ENCODE results near the gene SLAMF8.
A peak's percentile ranks its signal among the peaks of the same experiment; 100 is the strongest.

Gene SLAMF8

DNA sequence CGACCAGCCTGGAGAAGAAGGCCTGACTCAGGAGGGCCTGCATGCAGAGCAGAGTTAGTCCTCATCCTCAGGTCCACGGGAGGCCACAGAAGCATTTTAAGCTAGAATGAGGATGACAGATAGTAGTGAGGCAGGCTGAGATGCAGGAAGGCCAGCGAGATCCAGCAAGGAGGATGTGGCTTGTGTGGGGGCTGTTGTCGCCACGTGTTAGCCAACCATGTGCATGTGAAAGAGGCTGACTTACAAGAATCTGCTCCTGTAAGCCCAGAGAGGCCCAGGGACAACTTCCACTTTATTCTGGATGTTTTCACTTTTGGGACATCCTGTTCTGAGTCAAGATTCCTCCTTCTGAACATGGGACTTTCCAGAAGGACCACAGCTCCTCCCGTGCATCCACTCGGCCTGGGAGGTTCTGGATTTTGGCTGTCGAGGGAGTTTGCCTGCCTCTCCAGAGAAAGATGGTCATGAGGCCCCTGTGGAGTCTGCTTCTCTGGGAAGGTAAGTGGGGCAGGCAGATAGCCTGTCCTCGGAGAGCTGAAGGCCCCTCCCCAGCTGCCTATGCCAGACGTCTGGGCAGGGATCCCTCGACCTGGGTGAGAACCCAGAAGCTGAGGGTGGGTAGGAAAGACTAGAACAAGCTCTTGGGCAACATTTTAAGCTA lies at the start of gene SLAMF8:
Gene SLAMF8 (plus strand): TSS at position 433 of the 661 bp plus-strand sequence. CDS start 26 bp downstream, at position 459.
- DNase-seq: peak; percentile 60

DNA sequence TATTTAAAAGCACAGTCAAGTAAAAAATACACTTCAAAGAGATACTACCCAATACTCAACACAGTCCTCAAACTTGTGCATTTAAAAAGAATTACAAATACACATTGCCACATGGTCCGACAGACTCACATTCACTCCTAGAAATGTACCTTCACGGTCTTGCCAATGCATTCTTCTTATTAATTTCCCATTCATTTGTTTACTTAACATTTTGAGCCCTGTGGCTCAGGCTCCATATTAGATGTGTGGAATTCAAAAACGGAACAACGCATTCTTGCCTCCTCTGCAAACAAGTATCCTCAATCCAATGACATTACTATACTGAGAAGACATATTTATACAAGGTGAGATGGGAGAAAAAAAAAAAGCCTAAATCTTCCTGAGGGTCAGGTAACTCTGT lies 48.4 kb upstream of the SLAMF8 start:
- DNase-seq: no peak

DNA sequence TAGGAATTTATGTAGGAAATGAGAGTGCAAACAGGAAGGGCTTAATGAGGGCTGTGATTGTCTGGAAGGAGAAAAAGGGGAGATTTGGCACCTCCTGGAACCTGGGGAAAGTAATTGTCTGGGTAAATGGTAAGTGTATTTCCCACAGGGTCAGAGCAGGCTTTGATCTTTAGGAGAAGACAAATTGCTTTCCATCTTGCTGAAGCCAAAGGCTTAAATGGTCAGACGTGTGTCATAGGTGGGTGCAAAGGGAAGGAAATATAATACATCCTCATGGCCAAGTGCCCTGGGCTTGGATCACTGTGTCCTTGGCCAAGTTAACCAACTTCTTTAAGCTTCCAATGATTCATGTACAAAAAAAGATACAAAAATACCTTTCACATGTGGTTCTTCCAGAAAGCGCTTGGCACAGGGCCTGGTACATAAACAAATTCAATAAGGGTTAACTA lies 47.2 kb upstream of the SLAMF8 start:
- no peak for DNase-seq

DNA sequence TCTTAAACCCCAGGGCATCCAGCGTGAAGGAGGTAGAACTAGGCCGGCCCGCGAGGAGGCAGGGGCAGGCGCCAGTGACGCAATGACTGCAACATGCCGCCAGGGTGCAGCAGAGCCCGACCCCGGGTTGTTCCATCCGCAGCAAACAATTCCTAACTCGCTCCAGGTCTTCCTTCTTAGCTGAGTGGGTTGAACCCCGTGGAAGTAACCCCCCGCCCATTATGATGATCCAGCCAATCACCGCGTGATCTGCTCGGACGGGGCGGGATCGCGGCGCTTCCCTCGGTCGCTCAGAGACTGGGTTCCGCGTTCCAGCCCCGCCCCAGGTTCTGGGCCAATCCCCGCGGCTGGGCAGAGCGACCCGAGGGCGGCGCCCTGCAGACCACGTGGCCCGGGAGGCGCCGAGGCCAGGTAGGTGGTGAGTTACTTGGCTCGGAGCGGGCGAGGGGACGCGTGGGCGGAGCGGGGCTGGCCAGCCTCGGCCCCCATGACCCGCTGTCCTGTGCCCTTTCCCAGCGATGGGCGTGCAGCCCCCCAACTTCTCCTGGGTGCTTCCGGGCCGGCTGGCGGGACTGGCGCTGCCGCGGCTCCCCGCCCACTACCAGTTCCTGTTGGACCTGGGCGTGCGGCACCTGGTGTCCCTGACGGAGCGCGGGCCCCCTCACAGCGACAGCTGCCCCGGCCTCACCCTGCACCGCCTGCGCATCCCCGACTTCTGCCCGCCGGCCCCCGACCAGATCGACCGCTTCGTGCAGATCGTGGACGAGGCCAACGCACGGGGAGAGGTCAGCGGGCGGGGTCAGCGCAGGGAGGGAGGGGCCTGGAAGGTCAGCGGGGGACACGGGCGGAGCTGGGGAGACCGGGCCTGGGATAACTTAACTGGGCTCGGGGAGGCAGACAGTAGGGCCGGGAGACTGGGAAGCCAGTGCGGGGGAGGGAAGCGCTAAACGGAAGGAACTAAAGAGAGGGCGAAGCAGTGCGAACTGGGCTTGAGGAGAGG lies 45.8 kb upstream of the SLAMF8 start, which contains the start of gene DUSP23:
Gene DUSP23 (plus strand): TSS at position 380 of the 1,000 bp plus-strand sequence. CDS start 139 bp downstream, at position 519.
- peak; percentile 98 for DNase-seq

DNA sequence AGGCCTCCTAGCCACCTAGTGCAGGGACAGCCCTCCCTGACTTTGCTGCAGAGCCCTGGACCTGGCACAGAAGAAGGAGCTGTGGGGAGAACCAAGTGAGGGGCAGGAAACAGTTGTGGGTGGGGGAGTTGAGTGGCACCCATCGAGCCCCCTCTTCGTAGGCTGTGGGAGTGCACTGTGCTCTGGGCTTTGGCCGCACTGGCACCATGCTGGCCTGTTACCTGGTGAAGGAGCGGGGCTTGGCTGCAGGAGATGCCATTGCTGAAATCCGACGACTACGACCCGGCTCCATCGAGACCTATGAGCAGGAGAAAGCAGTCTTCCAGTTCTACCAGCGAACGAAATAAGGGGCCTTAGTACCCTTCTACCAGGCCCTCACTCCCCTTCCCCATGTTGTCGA lies 44.7 kb upstream of the SLAMF8 start:
- DNase-seq: no peak

DNA sequence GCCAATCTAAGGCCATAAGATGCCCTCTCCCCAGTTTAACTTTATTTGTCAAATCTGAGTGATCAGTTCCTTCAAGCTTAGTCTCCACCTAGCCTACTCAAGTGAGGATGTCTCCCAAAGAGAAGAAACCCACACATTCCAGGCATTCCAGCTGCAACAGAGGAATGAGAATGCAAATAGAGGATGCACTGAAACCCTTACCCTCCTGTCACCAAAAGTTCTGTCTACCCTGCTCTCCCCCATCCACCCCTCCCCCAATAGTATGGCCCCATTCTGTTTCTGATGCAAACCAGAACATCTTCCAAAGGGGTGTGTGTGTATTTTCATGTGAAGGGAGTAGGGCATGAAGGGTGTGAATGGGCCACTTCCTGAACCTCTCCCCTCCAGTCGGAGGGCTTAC lies 42.9 kb upstream of the SLAMF8 start:
- no peak for DNase-seq

DNA sequence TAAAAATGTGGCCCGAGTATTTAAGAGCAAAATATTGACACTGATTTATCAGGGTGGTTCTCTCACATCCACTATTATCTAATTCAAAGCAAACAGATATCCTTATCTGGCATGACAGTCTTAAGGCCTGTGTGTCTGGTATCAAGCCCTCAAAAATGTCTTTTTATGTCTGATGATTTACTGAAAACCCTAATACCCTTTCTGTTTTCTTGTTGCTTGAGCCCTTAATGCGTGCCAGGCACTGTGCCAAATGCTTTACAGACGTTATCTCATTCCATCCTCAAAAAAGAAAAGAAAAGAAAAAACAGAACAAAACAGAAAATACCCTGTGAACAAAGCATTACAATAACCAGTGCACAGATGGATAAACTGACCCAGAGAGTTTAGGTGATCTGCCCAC lies 40.2 kb upstream of the SLAMF8 start:
- no peak for DNase-seq

DNA sequence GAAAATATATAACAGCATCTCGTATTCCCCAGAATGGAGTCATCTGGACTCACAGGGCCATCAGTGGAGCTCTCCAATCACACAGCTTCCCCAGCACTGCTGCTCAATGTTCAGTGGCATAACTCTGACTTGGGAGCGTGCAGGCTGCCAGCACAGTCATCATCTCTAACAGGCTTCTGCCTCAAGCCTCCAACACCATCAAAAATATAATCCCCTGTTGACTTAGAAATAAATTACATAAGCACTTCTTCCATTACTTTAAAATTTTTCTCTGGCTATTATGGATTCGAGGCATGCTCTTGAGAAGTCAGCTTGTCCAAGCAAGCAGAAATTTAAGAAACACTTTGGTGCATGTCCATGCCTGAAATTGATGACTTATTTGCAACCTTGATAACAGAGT lies 39.7 kb upstream of the SLAMF8 start:
- no peak for DNase-seq

DNA sequence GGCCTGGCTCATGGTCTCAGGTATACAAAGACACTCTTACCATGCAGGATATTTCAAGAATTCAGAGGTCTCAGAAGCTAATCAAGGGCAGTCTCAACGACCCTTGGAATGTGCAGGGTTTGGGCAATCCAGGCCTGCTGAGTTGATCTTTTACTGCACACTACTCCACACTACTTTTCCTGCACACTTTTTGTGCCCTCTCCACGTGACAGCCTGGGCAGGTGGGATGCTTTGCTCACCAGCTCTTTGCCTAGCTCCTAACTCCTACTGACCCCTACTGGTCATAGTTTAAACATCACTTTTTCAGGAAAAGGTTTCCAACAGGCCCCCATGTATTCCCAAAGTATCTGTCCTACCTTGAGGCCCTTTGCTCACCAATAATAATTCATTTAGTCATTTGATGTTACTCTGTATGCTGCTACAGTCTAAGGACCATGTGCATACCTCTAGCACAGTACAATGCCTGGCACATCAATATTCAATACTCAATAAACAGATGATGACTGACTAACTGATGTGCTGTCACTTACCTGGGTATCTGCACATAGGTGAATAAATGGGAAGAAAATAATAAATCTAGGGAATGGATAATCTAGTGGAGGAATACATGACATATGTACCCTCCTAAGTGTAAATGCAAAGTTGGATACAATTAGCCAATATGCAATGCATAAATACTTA lies 36.3 kb upstream of the SLAMF8 start:
- peak; percentile 44 for DNase-seq

DNA sequence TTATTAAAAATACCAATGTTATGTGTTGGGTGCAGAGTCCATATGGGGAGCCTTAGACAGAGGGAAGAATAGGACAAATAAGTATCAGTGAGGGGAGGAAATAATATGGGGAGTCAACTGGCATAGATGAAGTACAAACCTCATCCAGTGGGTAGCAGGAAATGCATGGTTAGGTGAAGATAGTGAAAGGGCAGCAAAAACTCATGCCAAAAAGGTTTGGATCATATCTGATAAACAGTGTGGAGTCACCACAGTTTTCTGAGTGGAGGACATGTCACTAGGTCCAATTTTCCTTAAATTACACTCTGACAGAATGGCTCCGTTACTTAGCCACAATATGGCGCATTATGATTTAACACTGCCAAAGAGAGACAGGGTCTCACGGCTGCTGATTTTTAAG lies 35.6 kb upstream of the SLAMF8 start:
- no peak for DNase-seq

DNA sequence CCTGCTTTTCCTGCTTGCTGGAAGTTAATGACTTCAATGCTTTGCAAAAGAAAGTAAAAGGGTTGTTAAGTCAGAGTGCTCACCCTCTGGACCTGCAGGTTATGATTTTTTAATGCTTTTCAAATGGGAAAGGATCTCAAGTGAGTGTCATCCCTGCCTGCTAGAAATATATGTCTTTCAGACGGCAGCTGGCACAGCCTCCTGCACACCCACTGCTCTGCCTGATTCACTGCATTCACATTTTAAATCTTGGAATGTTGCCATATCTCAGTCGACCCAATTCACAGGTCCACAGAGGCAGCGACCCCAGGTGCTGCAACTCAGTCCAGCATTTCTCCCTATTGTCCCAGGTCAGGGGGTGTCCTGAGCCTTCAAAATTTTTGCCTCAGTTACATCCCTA lies 35.2 kb upstream of the SLAMF8 start:
- DNase-seq: no peak

DNA sequence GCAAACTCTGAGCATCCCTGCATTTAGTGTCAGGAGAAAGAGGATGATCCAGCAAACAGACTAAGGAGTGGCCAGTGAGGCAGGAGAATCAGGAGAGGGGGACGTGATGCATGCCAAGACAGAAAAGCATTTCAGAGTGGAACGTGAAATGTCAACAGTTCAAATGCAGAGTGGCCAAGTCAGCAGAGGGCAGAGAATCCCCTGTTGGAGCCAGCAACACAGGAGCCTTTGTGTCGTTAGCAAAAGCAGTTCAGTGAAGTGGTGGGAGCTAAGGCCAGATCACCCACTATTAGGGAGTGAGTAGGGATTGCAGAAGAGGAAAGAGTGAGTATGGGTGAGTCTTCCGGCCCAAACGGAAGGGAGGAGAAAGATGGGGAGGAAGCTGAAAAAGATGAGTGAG lies 31.1 kb upstream of the SLAMF8 start:
- DNase-seq: no peak

DNA sequence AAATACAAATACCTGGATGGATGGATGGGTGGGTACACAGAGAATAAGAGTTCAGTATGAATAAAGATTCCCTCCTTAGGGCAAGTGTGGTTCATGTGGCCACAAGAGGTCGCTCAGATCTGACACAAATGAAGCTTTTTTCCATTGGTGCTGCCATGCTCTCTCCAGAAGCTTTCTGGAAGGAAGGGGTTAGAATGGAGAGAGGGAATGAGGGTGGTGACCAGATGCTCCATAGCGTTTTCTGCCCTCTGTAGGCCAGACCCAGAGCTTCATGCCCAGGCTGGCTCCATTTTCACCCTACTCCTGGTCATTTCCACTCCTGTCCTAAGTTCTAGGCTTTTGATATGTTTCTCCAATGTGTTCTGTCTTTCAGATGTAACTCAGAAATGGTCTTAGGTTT lies 27.8 kb upstream of the SLAMF8 start:
- peak; percentile 49 for DNase-seq

DNA sequence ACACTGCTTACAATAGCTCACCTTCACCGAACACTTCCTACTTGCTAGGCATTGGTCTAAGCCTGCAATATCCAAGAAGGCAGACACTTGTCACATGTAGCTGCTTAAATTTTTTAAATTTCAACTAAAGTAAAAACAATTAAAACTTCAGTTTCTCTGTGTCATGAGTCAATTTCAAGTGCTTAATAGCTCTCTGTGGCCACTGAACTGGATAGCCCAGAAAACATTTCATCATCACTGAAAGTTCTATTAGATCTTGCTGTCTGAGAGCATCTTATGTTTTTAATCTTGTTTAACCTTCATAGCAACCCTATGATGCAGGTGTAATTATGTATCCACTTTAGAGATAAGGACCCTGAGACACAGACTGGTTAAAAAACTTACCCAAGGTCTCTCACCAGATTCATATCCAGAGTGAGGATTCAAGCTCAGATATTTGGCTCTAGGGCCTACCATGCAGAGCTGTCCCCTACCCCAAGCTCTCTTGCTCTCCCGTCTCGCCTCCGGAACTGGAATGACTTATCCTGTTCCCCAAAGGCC lies 27.2 kb upstream of the SLAMF8 start:
- DNase-seq: no peak

DNA sequence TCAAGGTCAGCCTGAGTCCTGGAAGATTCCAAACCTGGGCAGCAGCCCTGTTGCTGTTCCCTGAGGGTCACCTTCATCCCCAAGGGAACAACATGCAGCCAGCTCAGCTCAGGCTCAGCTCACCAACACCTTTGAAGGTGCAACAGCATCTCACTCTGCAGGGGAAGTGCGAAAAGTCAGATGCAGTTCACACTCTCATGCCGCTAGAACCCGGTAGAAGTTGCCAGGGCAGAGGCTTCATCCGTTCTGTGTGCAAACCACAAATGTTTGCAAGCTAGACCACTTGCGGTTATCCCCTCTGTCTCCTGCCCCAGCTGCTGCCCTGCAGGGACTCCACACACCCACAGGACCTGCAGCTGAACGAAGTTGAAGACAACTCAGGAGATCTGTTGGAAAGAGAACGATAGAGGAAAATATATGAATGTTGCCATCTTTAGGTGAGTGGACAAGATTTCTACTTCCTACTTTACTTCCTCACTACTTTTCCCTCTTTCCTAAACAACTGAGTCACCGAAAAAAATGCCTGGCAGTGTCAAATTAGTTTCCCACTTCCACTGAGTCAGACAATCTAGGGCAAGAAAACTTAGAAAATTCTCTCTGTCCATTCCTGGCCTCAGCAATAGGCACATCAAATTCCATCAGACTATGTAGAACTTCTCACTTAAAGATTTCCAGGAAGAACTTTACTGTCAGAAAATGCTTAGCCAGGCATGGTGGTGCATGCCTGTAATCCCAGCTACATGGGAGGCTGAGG lies 26.3 kb upstream of the SLAMF8 start:
- peak; percentile 62 for DNase-seq

DNA sequence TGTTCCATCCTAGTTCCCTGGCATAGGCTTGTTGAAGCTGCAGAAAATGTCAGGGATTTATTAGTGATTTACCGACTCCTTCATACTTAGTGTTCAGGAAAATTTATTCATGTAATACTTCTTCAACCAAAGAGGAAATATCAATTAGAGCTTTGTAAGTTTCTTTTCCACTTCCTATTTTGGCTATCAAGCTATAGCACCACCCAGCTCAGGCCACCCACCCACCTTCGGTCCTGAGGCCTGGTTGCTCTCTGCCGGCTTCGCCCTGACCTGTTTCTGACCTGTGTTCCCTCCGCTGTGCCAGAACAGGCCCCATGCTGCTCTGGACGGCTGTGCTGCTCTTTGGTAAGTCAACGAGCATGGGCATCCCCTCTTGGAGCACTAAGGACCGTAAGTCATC lies 24.6 kb upstream of the SLAMF8 start, which contains the start of gene FCRL6:
Gene FCRL6 (plus strand): TSS at position 250 of the 400 bp plus-strand sequence. CDS start 65 bp downstream, at position 315.
- DNase-seq: no peak

DNA sequence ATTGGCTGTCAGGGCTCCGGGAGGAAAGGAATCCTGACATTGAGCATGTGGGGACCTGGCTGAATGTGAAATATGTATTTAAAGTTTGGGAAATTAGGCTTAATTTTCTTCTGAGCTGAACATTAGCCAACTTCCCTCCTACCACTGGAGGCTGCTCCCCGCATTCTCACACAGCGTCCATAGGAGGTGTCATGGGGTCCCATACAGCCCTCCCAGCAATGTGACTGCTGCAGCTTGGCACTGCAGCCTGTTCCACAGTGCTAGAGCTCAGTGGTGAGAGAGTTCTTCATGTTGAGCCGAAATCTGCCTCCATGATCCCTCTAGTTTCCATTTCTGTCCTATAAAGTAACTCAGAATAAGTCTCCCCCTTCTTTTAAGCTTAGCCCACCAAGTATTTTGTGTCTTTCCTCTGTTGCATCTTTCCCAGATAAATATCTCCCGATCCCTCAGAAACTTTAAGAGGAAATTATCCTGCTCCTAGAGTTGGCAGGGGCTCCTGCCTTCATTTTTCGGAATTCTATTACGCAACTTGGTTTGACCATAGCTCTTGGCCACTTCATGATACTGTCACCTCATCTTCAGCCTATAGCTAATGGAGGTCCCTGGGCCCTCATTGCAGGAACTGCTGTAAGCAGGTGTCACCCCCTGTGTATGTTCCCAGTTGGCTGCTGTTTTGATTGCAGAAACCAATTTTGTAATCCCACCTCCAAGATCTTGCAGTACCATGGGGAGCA lies 22.6 kb upstream of the SLAMF8 start:
- no peak for DNase-seq

DNA sequence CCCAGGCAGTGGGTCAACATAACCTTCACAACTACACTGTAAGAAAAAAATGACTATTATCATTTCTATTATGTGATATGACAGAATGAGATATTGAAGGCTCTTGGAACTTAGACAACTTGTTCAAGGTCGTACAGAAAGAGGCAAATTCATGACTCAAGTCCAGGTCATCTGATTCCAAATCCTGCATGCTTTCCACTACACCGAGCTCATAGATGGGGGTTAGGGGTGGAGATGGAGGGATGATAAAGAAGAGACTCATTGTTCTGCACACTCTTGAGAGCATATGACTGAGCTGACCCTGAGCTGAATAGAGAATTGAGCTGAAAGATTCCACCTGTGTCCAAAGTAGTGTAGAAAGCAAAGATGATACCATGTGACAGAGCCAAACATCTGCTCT lies 21.7 kb upstream of the SLAMF8 start:
- no peak for DNase-seq

DNA sequence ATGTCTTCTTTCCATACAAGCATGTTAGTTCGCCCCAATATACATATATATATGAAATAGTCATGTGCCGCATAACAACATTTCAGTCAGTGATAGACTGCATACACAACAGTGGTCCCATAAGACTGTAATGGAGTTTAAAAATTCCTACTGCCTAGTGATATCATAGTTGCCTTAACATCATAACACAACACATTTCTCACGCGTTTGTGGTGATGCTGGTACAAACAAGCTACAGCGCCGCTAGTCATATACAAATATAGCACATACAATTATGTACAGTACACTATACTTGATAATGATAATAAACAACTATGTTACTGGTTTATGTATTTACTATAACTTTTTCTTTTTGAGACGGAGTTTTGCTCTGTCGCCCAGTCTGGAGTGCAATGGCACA lies 10.7 kb upstream of the SLAMF8 start:
- no peak for DNase-seq

DNA sequence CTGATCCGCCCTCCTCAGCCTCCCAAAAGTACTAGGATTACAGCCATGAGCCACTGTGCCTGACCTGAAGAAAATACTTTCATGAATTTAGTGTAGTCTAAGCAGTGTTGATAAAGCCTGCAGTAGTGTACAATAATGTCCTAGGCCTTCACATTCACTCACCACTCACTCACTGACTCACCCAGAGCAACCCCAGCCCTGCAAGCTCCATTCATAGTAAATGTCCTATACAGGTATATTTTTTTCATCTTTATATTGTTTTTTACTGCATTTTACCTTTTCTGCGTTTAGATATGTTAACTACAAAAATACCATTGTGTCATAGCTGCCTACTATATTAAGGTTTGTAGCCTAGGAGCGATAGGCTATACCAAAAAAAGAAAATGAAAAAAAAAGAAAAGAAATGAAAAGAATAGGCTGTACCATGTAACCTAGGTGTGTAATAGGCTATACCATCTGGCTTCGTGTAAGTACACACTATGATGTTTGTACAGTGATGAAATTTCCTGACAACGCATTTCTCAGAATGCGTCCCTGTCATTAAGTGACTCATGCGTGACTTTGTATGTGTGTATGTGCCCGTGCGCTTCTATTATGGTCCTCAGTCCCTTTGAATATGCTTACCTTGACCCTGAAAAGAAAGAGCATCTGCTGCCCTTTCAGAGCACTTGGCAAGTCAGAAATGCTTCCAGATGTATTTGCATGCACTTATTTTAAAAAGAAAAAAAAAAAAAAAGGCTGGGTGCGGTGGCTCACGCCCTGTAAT lies 9.2 kb upstream of the SLAMF8 start:
- no peak for DNase-seq
